IMR-90 (cell line): Measurements from ENCODE around the gene PDX1. TPM values are rescaled to one million over a fixed set of nuclear protein-coding genes. Genes with fewer than 3 reads are reported as not detected.

Experiments used
- ATAC-seq: fragments of 200-7000 bp; cut with Tn5 transposase; 2 replicates; pipeline ENCODE4 v1.9.1; 2020; ENCODE audit warnings: low read depth, mild to moderate bottlenecking, moderate library complexity
- BruUV-seq: library from RNA; stranded (reverse); fragments of 400-500 nt; replicated peaks from 2 replicates; lab custom pipeline; 2021; lab: Mats Ljungman, UMichigan
- CTCF ChIA-PET: fragments of 300-600 bp; formaldehyde crosslinking; extraction: SDS; loops from one replicate; lab custom pipeline; 2021; ENCODE audit warnings: antibody characterized with exemption; lab: Yijun Ruan, JAX
- POLR2A ChIA-PET: fragments of 300-600 bp; sonication (Branson Sonifier 250); formaldehyde crosslinking; loops from one replicate; lab custom pipeline; 2022; ENCODE audit warnings: antibody characterized with exemption; ENCODE audit not compliant: unreplicated experiment; lab: Charles Lee
- DNase-seq: peaks from one replicate; pipeline ENCODE4 v3.0.0; 2013
- H2AFZ ChIP-seq: replicated peaks from 2 replicates; pipeline ENCODE3; 2013; ENCODE audit warnings: low read length, mild to moderate bottlenecking; ENCODE audit not compliant: poor library complexity
- H2AK5ac ChIP-seq: 2 replicates; pipeline ENCODE4 v1.6.1; 2013; ENCODE audit warnings: low read depth, low read length, inconsistent platforms
- H2AK9ac ChIP-seq: replicated peaks from 2 replicates; pipeline ENCODE3; 2013; ENCODE audit warnings: mild to moderate bottlenecking, low read depth, low read length, moderate library complexity; ENCODE audit not compliant: poor library complexity
- H2BK120ac ChIP-seq: 2 replicates; pipeline ENCODE4 v1.6.1; 2013; ENCODE audit warnings: low read depth, low read length, inconsistent platforms
- H2BK15ac ChIP-seq: 3 replicates; pipeline ENCODE4 v1.6.1; 2013; ENCODE audit warnings: low read depth, low read length, inconsistent platforms
- H2BK20ac ChIP-seq: 2 replicates; pipeline ENCODE4 v1.6.1; 2013; ENCODE audit warnings: low read depth, mild to moderate bottlenecking, inconsistent platforms, low read length, moderate library complexity
- H2BK5ac ChIP-seq: 2 replicates; pipeline ENCODE4 v1.6.1; 2013; ENCODE audit warnings: mild to moderate bottlenecking, low read depth, low read length, inconsistent platforms; ENCODE audit not compliant: poor library complexity, severe bottlenecking
- H3K14ac ChIP-seq: replicated peaks from 2 replicates; pipeline ENCODE4 v1.6.1; 2013; ENCODE audit warnings: low read depth, low read length, inconsistent platforms
- H3K18ac ChIP-seq: 2 replicates; pipeline ENCODE4 v1.6.1; 2013; ENCODE audit warnings: low read depth, low read length, control low read depth
- H3K23ac ChIP-seq: 2 replicates; pipeline ENCODE4 v1.6.1; 2013; ENCODE audit warnings: low read depth, low read length, inconsistent platforms
- H3K27ac ChIP-seq: 2 replicates; pipeline ENCODE4 v1.5.1; 2013; ENCODE audit warnings: mild to moderate bottlenecking, control low read depth, low read length; ENCODE audit not compliant: insufficient read depth
- H3K27me3 ChIP-seq: 2 replicates; pipeline ENCODE4 v1.6.1; 2013; ENCODE audit warnings: low read length; ENCODE audit not compliant: control insufficient read depth, insufficient read depth
- H3K36me3 ChIP-seq: 2 replicates; pipeline ENCODE4 v1.6.1; 2013; ENCODE audit warnings: low read length, mixed read lengths; ENCODE audit not compliant: control insufficient read depth, insufficient read depth
- H3K4ac ChIP-seq: 2 replicates; pipeline ENCODE4 v1.6.1; 2013; ENCODE audit warnings: low read depth, low read length, inconsistent platforms
- H3K4me1 ChIP-seq: 2 replicates; pipeline ENCODE4 v1.6.1; 2013; ENCODE audit warnings: low read length, mixed read lengths; ENCODE audit not compliant: control insufficient read depth, insufficient read depth
- H3K4me2 ChIP-seq: 2 replicates; pipeline ENCODE4 v1.6.1; 2013; ENCODE audit warnings: low read depth, mild to moderate bottlenecking, control low read depth, low read length, moderate library complexity
- H3K4me3 ChIP-seq: 2 replicates; pipeline ENCODE4 v1.5.1; 2013; ENCODE audit warnings: low read depth, mild to moderate bottlenecking, control low read depth, low read length, moderate library complexity; ENCODE audit not compliant: insufficient read depth
- H3K56ac ChIP-seq: 2 replicates; pipeline ENCODE4 v1.6.1; 2013; ENCODE audit warnings: low read length, inconsistent platforms; ENCODE audit not compliant: insufficient read depth; ENCODE audit errors: extremely low read depth
- H3K79me1 ChIP-seq, 2 experiments: 2 replicates each; pipeline ENCODE4 v1.6.1; 2013; ENCODE audit warnings: low read length in 2 of 2, inconsistent platforms in 1 of 2, low read depth in 1 of 2
- H3K9ac ChIP-seq: 2 replicates; pipeline ENCODE4 v1.6.1; 2013; ENCODE audit warnings: low read depth, low read length, control low read depth
- H3K9me1 ChIP-seq: 2 replicates; pipeline ENCODE4 v1.6.1; 2013; ENCODE audit warnings: low read length, inconsistent platforms; ENCODE audit not compliant: insufficient read depth
- H3K9me3 ChIP-seq: 2 replicates; pipeline ENCODE4 v1.6.1; 2013; ENCODE audit warnings: low read length; ENCODE audit not compliant: control insufficient read depth, insufficient read depth
- H4K20me1 ChIP-seq: 2 replicates; pipeline ENCODE4 v1.6.1; 2013; ENCODE audit warnings: low read length, inconsistent platforms; ENCODE audit not compliant: insufficient read depth
- H4K5ac ChIP-seq: 2 replicates; pipeline ENCODE4 v1.6.1; 2013; ENCODE audit warnings: mild to moderate bottlenecking, low read depth, low read length, control low read depth
- H4K8ac ChIP-seq, 2 experiments: 2 replicates each; pipeline ENCODE4 v1.6.1; 2013; ENCODE audit warnings: low read depth in 2 of 2, low read length in 2 of 2, control low read depth in 1 of 2, inconsistent platforms in 1 of 2
- H4K91ac ChIP-seq: 2 replicates; pipeline ENCODE4 v1.6.1; 2013; ENCODE audit warnings: low read depth, low read length, inconsistent platforms; ENCODE audit not compliant: insufficient read depth
- BHLHE40 ChIP-seq: fragments of 150-350 bp; IDR thresholded peaks from 2 replicates; pipeline ENCODE4 v1.6.1; 2016; ENCODE audit warnings: mild to moderate bottlenecking, low read depth, low read length
- CEBPB ChIP-seq: IDR thresholded peaks from 2 replicates; pipeline ENCODE4 v1.6.1; 2012; ENCODE audit warnings: low read depth, low read length, improper control_type of control experiment
- CHD1 ChIP-seq: IDR thresholded peaks from 2 replicates; pipeline ENCODE4 v1.6.1; 2012; ENCODE audit warnings: low read depth, low read length, improper control_type of control experiment
- CTCF ChIP-seq: conservative IDR thresholded peaks from 2 replicates; pipeline ENCODE4 v1.5.1; 2012; ENCODE audit warnings: mild to moderate bottlenecking, low read depth, low read length, improper control_type of control experiment
- ELK1 ChIP-seq: fragments of 150-350 bp; IDR thresholded peaks from 2 replicates; pipeline ENCODE4 v1.6.1; 2016; ENCODE audit warnings: low read depth, mild to moderate bottlenecking, low read length, moderate library complexity, borderline replicate concordance
- FOS ChIP-seq: fragments of 150-350 bp; IDR thresholded peaks from 2 replicates; pipeline ENCODE4 v1.6.1; 2016; ENCODE audit warnings: low read depth, low read length
- MAZ ChIP-seq: IDR thresholded peaks from 2 replicates; pipeline ENCODE4 v1.6.1; 2012; ENCODE audit warnings: low read depth, mild to moderate bottlenecking, low read length, improper control_type of control experiment, moderate library complexity, borderline replicate concordance
- NFE2L2 ChIP-seq: fragments of 150-350 bp; IDR thresholded peaks from 2 replicates; pipeline ENCODE4 v1.6.1; 2016; ENCODE audit warnings: low read depth, mild to moderate bottlenecking, low read length
- POLR2A ChIP-seq: IDR thresholded peaks from 2 replicates; pipeline ENCODE4 v1.6.1; 2012; ENCODE audit warnings: mild to moderate bottlenecking, low read depth, low read length
- RAD21 ChIP-seq: IDR thresholded peaks from 2 replicates; pipeline ENCODE4 v1.6.1; 2012; ENCODE audit warnings: low read length, improper control_type of control experiment
- RCOR1 ChIP-seq: IDR thresholded peaks from 2 replicates; pipeline ENCODE4 v1.6.1; 2012; ENCODE audit warnings: mild to moderate bottlenecking, low read length, improper control_type of control experiment; ENCODE audit not compliant: insufficient replicate concordance
- RFX5 ChIP-seq: IDR thresholded peaks from 2 replicates; pipeline ENCODE4 v1.8.0; 2012; ENCODE audit warnings: low read depth, mild to moderate bottlenecking, low read length, moderate library complexity
- SMC3 ChIP-seq: fragments of 150-350 bp; IDR thresholded peaks from 2 replicates; pipeline ENCODE4 v1.6.1; 2016; ENCODE audit warnings: low read depth, mild to moderate bottlenecking, antibody characterized with exemption, low read length, moderate library complexity
- WGBS, 2 experiments: methylation state at CpG; one replicate each; pipeline versions ENCODE4 v1.1.5 to v1.1.7; 2013; ENCODE audit warnings: missing lambda C conversion rate in 2 of 2; ENCODE audit not compliant: insufficient read length in 1 of 2; ENCODE audit errors: extremely low coverage in 2 of 2; 5-methylcytosine and 5-hydroxymethylcytosine counted together
- dilution Hi-C: fragments of 300-500 bp; cut with HindIII; formaldehyde crosslinking; loops from one replicate; pipeline ENCODE4 v1.14.3; 2018; ENCODE audit warnings: low sequenced_read_pairs; ENCODE audit not compliant: unreplicated experiment
- in situ Hi-C: fragments of 300-500 bp; cut with MboI; formaldehyde crosslinking; loops from 3 replicates; pipeline ENCODE4 v1.14.3; 2019; ENCODE audit warnings: low sequenced_read_pairs, inconsistent platforms, mixed read lengths
- intact Hi-C: fragments of 100-400 bp; cut with micrococcal nuclease; formaldehyde crosslinking; loops from 2 replicates; pipeline ENCODE4 v1.10.0; 2022
- polyA plus RNA-seq, 3 experiments: library from polyadenylated mRNA; depleted of rRNA; stranded (reverse); fragments of >200 nt; gene quantifications; 2 replicates each; pipeline ENCODE4 v1.2.3, GENCODE V29; 2012; ENCODE audit warnings: low replicate concordance in 1 of 3
- total RNA-seq: library from RNA; depleted of rRNA; stranded (reverse); fragments of >200 nt; gene quantifications from 2 replicates; pipeline ENCODE4 v1.2.3, GENCODE V29; 2012

PDX1 gene
- total and polyA plus RNA-seq, 2 of the 4 experiments (the other 2 are of a cell fraction) = not detected

GRCh38 chr13:27923794-27924528 lies 4.2 kb downstream of the PDX1 start (continued):
- TF ChIP-seq RAD21 = no peak

- no peak overlapping the region for H2BK5ac ChIP-seq
- TF ChIP-seq BHLHE40 = no peak
- TF ChIP-seq ELK1 = no peak
- TF ChIP-seq CEBPB = no peak
- TF ChIP-seq RFX5 = no peak
- no peak for TF ChIP-seq NFE2L2
- no peak for TF ChIP-seq SMC3
- no peak for TF ChIP-seq RCOR1
- TF ChIP-seq FOS = no peak
- TF ChIP-seq CTCF = no peak
- TF ChIP-seq MAZ = no peak
- TF ChIP-seq CHD1 = no peak
- TF ChIP-seq POLR2A = no peak
- dilution Hi-C loops (no loop called here), in situ Hi-C loops (no loop called here), intact Hi-C loops (no loop called here)
- no peak overlapping the region for H4K91ac ChIP-seq
- H3K79me1 ChIP-seq = no peaks in the 10 kb centered on the region
- H3K9me1 ChIP-seq = no peaks in the 10 kb centered on the region
- no peaks in the 10 kb centered on the region for H3K36me3 ChIP-seq
- H3K4me1 ChIP-seq = peaks cover 3% of the 10 kb centered on the region; the same call in 1 of the 2 replicates
- ATAC-seq (no peak), DNase-seq (no peak)
- no peak overlapping the region for H2BK15ac ChIP-seq
- H3K27me3 ChIP-seq = peaks cover 97% of the 10 kb centered on the region
- no peak overlapping the region for H4K5ac ChIP-seq
- WGBS, 2 experiments = 5% methylated on average over 13 of the region's 46 CpGs; no CpG with 5 or more reads in 1 of the 2 experiments
- no TSS peak for BruUV-seq
- H3K9ac ChIP-seq = no peak overlapping the region
- H3K56ac ChIP-seq = no peak overlapping the region
- H2BK20ac ChIP-seq = no peak overlapping the region
- no peak overlapping the region for H2AK9ac ChIP-seq
- no peak overlapping the region for H3K18ac ChIP-seq
- no peak overlapping the region for H2AFZ ChIP-seq
- H3K23ac ChIP-seq = no peak overlapping the region
- no peak overlapping the region for H4K8ac ChIP-seq
- H3K4ac ChIP-seq = no peak overlapping the region
- H3K9me3 ChIP-seq = peaks cover 5% of the 10 kb centered on the region
- H2AK5ac ChIP-seq = no peak overlapping the region
- ChIA-PET POLR2A (interaction anchor here (0.5 kb wide), 1 partner anchor 651 kb away, joined by 18 read pairs; no protein-coding TSS in a partner anchor), CTCF (interaction anchor here (1.1 kb wide), 1 partner anchor 29 kb away, joined by 3 read pairs; no protein-coding TSS in a partner anchor)
- H3K14ac ChIP-seq = no peak overlapping the region
- no peaks in the 10 kb centered on the region for H4K20me1 ChIP-seq
- no peak overlapping the region for H3K4me3 ChIP-seq
- no peak overlapping the region for H2BK120ac ChIP-seq
- no peak overlapping the region for H3K4me2 ChIP-seq
- no peak overlapping the region for H3K27ac ChIP-seq
Observed at GRCh38 chr13:27924529-27925141, 4.8 kb downstream of the PDX1 start.
